HG03103 (cell line): ENCODE measurements around the gene AURKAIP1.
A peak's percentile ranks its signal among the peaks of the same experiment; 100 is the strongest.
"Not testable (repeated sequence)": the region's sequence is repeated elsewhere in the genome, so short reads cannot be mapped to it uniquely, and the experiment has no call there.

ENCODE experiments used
- ATAC-seq: cut with Tn5 transposase; IDR thresholded peaks from one replicate; pipeline ENCODE4 v1.9.1; 2021; ENCODE audit warnings: low read depth; ENCODE audit not compliant: unreplicated experiment

AURKAIP1 gene

DNA sequence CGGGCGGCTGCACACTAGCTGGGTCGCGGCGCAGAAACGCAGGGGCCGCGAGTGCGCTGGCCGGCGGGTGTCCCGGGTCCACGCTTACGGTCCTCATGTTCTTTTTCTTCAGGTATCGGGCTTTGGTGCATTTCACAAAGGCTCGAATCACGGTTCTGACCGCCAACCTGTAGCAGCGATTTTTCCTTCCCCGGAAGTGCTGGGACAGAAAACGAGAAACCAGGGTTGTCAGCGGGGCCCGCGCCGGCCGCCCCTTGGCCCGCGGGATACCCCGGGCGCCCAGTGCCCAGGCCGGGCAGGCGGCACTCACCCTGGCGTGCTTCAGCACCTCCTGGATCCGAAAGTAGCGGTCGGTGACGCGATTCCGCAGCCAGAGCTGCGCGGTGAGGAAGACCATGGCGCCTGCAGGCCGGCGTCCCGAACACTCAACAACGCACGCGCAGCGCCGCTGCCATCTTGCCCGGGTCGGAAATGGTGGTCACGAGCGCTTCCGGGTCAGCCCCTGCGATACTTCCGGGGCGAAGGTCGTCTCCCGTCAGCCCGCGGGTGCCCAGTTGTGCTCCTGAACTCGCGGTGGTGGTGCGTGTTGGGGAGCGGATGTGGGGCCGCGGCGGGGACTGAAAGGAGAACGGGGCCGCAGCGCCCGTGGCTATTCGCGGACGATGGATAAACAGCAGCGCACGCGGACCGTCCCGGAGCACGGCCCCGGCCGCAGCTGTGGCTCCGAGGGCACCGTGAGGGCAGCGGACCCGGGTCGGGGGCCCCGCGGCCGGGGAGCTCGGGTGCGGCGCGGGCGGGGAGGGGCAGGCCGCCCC is 32.0 kb upstream of the AURKAIP1 start, which contains the start of gene MRPL20:
Gene MRPL20, minus strand, starts transcription at position 473 of the 815 bp plus-strand sequence. Its CDS starts 76 bp downstream, at position 397.
- ATAC-seq = peak; percentile 83

DNA sequence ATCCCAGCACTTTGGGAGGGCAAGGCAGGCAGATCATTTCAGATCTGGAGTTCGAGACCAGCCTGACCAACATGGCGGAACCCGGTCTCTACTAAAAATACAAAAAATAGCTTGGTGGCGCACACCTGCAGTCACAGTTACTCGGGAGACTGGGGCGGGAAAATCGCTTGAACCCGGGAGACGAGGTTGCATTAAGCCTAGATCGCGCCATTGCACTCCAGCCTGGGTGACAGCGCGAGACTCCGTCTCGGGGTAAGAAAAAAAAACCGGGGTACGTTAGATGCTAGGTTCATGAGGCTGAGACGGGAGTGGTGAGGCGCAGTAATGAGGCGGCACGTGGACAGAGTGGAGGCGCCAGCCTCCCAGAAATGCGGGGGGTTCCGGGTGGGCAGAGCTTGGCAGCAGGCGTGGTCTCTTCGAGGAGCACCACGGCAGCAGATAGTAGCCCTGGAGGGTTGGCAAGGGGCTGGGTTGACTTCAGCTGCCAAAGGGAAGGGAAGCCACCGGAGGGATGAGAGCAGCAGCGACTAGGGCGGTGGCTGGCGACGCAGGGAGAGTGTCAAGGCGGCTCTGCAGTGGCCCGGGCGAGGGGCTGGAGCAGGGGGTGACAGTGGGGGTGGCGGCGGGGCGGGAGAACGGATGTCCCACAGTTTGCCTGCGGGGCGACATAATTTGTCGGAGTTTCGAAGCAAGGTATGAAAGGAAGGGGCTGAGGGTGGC is 31.3 kb upstream of the AURKAIP1 start:
- no peak for ATAC-seq

DNA sequence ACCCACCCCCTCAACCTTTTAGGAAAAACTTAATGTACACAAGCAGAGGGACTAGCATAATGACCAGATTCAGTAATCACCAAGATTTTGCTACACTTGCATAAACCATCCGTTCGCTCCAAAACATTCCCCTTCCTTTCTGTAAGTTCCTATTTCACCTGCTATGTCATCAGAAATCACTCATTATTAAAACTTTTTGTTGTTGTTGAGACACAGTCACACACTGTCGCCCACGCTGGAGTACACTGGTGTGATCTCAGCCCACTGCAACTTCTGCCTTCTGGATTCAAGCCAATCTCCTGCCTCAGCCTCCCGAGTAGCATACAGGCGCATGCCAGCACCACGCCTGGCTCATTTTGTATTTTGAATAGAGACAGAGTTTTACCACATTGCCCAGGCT is 28.6 kb upstream of the AURKAIP1 start:
- ATAC-seq = no peak

DNA sequence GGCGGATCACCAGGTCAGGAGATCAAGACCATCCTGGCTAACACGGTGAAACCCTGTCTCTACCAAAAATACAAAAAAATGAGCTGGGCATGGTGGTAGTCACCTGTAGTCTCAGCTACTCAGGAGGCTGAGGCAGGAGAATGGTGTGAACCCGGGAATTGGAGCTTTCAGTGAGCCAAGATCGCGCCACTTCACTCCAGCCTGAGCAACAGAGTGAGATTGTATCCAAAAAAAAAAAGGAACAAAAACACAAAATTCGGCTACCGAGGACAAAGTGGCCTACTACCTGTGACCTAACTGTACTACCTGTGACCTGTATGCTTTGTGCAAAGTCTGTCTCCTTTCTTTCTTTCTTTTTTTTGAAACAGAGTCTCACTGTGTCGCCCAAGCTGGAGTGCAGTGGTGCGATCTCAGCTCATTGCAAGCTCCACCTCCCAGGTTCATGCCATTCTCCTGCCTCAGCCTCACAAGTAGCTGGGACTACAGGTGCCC is 27.9 kb upstream of the AURKAIP1 start:
- ATAC-seq = not testable (repeated sequence)

DNA sequence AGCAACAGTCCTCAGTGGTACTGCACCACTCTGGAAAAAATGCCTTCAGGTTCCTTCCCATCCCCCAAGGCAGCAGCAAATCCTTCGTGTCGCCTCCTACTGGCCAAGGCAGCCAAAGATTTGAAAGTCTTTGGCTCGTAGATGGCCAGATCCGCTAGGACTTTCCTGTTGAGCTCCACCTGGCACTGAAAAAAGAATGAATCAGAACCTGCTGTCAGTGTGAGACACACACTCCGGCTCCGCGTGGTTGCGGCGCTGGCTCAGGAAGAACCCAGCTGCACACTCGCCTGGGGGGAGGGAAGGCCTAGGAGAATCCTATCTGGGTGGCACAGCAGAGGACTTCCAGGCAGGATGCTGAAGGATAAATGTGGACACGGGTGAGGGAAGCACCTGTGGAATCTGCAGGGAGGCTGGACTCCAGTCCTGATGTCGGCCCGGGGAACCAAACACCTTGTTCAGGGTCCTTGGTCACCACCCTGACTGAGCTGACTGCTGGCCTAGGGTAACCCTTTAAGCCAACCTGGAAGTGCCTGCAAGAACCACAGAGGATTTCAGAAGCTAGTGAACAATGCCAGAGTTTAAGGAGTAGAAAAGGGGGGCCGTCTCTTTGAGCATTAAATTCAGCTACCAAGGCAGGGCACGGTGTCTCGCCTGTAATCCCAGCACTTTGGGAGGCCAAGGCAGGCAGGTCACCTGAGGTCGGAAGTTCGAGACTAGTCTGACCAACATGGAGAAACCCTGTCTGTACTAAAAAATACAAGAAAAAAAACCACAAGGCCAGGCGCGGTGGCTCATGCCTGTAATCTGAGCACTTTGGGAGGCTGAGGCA is 27.3 kb upstream of the AURKAIP1 start:
- ATAC-seq = no peak

DNA sequence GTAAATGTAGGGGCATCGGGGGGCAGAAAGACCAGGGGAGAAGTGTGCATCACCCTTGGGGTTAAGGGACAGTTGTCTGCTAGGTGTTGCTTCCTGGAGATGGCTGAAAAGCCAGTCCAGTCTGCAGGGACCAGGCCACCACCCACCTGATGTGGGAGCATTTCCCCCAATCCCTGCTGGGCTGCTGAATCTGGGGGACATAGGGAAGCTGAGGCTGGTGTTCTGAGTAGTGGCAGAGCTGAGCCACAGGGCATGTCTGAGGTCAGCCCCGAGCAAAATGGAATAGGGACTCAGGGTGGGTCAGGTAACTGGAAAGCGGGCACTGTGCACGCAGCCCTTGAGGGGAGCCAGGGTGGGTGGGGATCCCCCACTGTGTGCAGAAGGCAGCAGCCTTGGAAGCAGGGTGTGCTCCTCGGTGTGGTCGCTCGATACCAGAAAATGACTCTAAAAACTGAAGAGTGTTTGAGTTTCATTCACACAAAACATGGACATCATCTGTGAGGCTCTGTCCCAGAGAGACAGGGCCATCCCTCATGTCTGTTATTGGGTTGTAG is 26.5 kb upstream of the AURKAIP1 start:
- ATAC-seq = no peak

DNA sequence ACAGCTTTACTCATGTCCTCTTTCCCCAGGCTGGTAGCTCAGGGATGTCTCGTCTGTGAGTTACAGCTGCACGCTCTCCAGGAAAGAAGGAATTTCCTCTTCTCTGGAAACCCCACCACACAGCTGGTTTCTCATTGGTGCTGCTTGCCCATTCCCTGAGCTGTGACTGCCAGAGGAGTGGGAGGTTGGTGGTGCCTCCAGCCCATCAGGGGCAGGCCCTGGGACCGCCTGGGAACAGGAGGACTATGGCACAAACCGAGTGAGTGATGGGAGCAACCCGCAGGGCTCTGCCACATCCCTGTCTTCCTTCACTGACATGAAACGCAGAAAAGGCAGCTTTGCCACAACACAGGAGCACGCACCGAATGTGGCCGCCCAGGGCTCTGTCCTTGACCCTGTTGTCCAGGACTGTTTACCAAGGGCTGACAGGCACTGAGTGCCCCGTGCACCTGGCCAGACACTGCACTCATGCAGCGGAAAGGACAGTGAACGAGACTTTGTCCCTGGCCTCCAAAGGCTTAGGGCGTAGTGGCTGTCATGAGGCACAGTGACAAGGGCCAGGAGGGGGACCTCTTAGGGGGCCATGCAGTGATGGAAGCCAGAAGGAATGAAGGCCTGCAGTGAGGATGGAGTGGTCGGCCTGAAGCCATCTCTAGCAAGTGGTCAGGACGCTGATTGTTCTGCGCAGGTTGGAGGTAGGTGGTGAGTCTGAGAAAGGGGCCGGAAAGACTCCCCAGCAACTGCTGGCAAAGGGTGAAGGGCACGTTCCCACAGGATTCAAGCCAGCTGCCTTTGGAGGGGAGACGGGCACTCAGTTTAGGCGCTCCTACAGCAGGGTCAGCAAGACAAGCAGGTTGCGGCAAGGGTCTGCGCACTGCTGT is 25.8 kb upstream of the AURKAIP1 start:
- ATAC-seq = no peak

DNA sequence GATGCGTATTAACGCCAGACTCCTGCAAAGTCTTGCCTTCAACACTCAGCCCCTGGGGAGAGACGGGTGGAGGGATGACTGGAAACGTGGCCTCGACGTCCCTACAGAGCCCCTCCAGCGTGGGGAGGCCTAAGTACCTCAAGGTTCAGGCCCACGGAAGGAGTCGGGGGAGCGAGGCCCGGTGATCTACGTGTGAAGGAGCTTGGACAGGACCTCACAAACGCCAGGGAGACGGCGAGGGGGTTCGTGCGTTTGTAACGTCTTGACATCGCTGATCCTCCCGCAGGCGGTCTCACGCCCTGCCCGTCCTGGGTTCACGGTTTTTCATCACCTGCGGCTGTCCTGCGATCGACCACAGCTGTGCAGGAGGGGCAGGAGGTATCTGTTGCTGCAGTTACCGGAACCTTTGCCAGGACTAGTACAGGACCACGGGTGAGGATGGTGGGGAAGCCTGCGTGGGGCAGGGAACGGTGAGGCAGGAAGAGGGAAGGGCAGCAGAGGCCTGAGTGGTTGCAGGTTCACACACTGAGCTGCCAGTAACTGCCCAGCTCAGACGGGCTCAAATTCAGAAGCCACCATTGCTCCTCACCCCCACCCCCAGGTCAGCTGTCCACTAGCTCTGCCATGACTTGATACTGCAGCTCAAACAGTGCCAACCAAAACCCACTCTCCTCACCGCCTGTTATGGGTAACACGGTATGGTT is 25.0 kb upstream of the AURKAIP1 start:
- ATAC-seq = peak; percentile 7

DNA sequence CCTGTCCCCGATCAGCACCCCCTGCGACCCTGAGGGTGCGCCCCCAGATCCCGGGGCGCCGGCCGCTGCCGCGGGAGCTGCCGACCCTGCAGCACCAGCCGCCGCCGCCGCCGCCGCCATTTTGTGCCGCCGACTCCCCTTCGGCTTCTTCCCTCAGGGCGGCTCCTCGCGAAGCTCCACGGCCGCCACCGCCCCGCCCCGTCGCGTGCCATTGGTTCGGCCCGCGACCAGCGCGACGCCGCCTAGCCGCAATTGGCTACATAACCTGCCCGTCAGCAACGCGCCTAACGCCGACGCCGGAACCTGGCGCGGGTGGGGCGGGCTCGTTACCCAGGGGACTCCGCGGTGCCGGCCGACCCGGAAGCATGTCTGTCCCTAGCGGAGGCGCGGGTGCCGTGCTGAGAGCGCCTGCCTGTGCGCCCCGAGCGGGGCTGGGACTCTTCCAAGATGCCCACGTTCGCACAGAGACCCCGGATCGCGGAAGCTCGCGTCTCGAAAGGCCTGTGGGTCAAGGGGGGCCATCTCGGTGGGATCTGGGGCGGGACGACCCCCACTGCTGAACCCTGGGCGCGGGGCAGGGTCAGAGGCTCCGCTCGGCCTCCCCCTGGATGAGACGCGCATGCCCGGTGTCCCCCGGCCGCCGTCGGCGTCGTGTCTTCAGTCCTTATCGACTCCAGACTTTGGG is 24.3 kb upstream of the AURKAIP1 start, which contains the start of gene CCNL2:
Gene CCNL2, minus strand, starts transcription at position 149 of the 685 bp plus-strand sequence. Its CDS starts 29 bp downstream, at position 120.
- ATAC-seq = peak; percentile 92

DNA sequence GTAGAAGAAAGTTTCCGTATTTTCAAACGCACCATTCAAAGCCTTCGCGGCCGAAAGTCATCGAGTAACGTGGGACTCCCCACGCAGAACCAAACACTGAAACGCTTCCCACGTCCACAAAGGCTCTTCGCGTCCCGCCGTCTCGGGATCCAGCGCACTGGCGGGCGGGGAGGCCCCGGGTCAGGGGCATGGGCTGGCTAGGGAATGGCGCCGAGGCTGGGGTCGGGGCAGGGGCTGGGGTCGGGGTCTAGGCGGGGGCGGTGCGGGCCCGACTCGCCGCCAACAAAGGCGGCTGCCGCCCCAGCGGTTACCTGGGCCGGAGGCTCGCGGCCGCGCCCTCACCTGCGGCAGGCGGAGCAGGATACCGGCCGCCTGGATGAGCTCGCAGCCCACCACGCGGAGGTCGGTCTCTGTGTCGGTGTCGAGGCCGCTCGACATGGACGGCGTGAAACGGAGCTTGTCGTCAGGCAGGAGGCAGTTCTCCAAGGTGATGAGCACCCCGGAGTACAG is 23.7 kb upstream of the AURKAIP1 start:
- ATAC-seq = peak; percentile 1

DNA sequence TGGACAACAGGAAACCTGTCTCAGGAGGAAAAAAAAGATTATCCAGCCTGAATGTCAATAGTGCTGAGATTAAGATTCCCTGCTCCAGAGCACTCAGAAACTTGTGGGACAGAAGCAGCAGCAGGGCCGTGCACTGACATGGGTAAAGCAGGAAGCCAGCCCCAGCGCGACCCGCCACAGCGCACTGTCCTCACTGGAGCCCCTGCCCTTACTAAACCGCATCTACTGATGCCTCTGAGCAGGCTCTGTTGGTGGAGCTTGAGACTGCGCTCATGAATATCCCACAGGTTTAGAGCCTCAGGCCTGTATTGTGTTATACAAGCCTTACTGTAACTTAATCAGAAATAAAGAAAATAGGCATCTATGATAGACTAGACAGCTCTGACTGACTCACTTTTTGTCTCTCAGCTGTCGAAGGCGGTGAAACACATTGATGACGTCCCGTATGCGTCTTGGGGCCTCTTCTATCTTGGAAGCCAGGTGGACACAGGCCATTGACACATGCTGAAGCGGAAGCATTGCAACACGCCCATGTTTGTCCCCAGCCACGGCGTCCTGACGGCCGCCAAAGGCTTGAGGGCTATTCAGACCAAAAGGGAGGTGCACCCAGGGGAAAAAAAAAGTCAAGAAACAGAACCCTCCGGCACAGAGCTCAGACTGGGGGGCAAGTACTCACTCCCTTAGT is 23.0 kb upstream of the AURKAIP1 start:
- ATAC-seq = no peak

DNA sequence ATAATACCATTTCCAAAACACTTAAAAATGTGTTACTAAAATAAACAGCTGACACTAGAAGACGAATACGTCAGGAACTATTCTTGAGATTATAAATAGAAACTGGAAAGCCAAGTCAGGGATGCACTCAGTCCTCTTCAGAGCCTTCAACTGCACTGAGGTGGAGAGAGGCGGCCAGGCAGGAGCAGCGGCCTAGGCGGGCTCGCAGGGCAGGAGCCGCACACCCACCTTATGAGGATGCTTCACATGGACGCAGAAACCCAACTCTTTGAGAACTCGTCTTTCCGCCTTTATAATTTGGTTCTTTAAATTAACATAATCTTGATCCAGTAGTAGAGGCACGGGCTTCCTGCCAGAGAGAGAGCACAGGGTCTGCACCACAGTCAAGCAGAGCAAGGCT is 20.2 kb upstream of the AURKAIP1 start:
- no peak for ATAC-seq

DNA sequence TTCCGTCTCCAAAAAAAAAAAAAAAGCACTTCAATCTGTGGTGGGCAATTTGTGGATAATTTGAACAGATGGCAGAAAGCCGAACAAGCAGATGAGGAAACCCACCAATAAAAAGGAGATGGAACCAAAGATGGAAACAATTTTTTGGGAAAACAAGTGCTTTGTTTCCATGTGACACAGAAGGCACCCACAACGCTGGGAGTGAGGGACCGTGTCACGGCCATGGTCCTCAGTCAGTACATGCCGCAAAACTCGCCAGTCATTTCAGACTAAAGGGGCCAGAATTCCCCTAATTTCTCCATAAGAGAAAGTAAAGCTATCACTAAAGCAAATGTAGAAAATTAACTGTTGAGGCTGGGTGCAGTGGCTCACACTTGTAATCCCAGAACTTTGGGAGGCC is 19.1 kb upstream of the AURKAIP1 start:
- ATAC-seq = no peak

DNA sequence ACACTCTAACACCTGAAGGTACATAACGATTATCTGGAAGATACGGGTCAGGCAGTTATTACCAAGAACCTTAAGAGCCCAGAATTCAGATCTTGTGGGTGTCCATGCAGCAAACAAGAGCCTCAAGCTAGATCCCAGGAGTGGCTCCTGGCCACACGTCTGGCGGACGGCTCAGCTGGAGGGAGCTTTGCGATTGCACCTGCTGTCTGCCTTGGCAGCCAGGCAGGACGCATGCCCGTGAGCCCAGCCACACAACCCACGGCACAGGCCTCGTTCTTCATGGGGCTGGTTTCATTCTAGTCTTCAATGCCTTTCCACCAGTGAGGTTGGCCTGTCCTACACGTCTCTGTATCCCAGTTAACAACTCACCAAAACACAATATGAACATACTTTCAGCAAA is 18.4 kb upstream of the AURKAIP1 start:
- ATAC-seq = no peak

DNA sequence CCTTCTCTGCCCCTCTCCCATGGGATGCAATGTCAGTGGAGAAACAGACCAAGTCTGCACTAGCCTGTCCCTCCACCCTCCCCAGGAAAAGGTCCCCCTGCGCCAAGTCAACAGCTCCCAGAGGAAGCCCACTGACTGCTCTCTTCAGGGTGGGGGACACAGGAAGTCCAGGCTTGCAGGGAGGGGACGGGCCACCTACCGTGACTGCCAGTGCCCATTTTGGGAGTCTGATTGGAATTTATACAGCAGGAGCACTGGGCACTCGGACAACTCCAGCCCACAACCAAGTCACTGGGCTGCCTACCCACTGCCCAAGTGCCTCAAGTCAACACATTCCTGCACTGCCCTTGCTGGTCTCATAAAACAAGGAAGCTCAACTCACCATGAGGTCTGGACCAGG is 18.0 kb upstream of the AURKAIP1 start:
- ATAC-seq = no peak

DNA sequence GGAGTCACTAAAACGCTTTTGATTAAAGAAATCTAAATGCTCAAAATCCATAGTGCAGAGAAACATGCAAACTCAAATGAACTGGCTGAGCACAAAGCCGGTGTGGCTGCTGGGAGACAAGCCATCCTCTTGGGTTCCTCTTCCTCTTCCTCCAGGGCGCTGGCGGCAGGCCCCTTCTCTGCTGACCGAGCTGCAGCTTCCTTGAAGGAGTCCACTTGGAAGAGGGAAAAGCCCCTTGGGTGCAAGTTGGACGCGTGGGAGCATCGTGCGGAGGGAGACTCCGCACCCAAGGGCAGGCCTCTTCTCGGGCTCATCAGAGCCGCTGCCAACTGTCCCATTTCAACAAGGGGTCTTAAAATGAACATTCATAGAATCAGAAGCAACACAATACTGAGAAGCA is 16.2 kb upstream of the AURKAIP1 start:
- no peak for ATAC-seq

DNA sequence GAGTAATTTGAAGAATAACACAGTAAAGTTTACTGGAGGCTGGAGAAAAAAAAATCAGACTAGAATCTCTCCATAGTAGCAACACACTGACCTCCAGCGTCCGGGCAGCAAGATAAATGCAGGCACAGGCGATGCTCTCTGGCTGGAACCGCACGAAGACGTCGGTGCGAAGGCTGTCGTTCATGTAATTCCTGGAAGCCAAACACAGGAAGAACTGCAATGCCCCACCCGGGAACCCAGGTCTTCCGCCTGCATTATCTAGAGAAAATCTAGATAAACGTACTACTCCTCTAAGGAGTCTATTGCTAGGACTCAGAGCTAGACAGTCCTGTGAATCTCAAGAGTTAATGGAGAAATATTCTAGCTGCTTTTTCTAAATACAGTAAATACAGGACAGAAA is 15.7 kb upstream of the AURKAIP1 start:
- no peak for ATAC-seq

DNA sequence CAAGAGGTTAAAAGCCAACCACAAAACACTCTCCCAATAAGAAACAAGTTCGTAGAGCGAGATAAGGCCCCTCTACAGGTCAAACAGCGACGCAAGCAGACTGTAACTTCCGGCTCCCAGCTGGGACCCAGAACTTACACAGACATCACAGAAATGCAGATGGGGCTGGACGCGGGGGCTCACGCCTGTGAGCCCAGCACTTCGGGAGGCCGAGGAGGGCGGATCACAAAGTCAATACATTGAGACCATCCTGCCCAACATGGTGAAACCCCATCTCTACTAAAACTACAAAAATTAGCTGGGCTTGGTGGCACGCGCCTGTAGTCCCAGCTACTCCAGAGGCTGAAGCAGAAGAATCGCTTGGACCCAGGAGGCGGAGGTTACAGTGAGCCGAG is 13.1 kb upstream of the AURKAIP1 start:
- no peak for ATAC-seq
